GM12878 (cell line): Measurements from ENCODE around the gene UNC13A. TPM values are rescaled to one million over a fixed set of nuclear protein-coding genes. Genes with fewer than 3 reads are reported as not detected.
A peak's percentile ranks its signal among the peaks of the same experiment; 100 is the strongest.

Experiments used
- ATAC-seq: fragments of 200-7000 bp; cut with Tn5 transposase; 3 replicates; pipeline ENCODE4 v1.9.1; 2020; ENCODE audit warnings: mild to moderate bottlenecking, moderate library complexity
- BruUV-seq: library from RNA; stranded (reverse); fragments of 400-500 nt; replicated peaks from 2 replicates; lab custom pipeline; 2021; lab: Mats Ljungman, UMichigan
- CTCF ChIA-PET: fragments of 300-600 bp; sonication (Branson Sonifier 250); formaldehyde crosslinking; extraction: SDS; loops from one replicate; lab custom pipeline; 2021; ENCODE audit warnings: inconsistent platforms; lab: Yijun Ruan, JAX
- POLR2A ChIA-PET: fragments of 350-600 bp; formaldehyde crosslinking; extraction: SDS; loops from one replicate; lab custom pipeline; 2021; ENCODE audit warnings: inconsistent platforms; lab: Charles Lee
- RAD21 ChIA-PET: fragments of 300-600 bp; sonication (Branson Sonifier 250); formaldehyde crosslinking; loops from one replicate; lab custom pipeline; 2023; ENCODE audit warnings: antibody characterized with exemption; ENCODE audit not compliant: unreplicated experiment; lab: Charles Lee
- SMC1A ChIA-PET: fragments of 300-600 bp; sonication (Branson Sonifier 250); formaldehyde crosslinking; loops from one replicate; lab custom pipeline; 2023; ENCODE audit not compliant: unreplicated experiment, uncharacterized antibody; lab: Charles Lee
- DNase-seq: peaks from one replicate; pipeline ENCODE4 v3.0.0-alpha.2; 2011; ENCODE audit warnings: low read depth, low spot score
- FAIRE-seq: peaks from 3 replicates; lab custom pipeline; 2011; peaks lifted over from hg19 to GRCh38; lab: Jason Lieb, UNC
- H2AFZ ChIP-seq: 2 replicates; pipeline ENCODE4 v1.6.0; 2011; ENCODE audit warnings: low read depth, low read length, control low read depth; ENCODE audit not compliant: control insufficient read depth
- H3K27ac ChIP-seq: 2 replicates; pipeline ENCODE4 v1.5.1; 2011; ENCODE audit warnings: control low read depth; ENCODE audit not compliant: control insufficient read depth, insufficient read depth
- H3K27me3 ChIP-seq, 2 experiments: replicated peaks in 1 of 2; 2 replicates each; pipeline versions ENCODE4 v1.6.0 to v1.6.1; 2011; ENCODE audit warnings: low read length in 1 of 2; ENCODE audit not compliant: control insufficient read depth in 2 of 2, insufficient read depth in 2 of 2
- H3K36me3 ChIP-seq, 2 experiments: 2 replicates each; pipeline ENCODE4 v1.5.1; 2011; ENCODE audit warnings: low read length in 1 of 2; ENCODE audit not compliant: control insufficient read depth in 2 of 2, insufficient read depth in 2 of 2
- H3K4me1 ChIP-seq: 2 replicates; pipeline ENCODE4 v1.6.1; 2011; ENCODE audit warnings: mild to moderate bottlenecking, low read length, moderate library complexity, mixed read lengths; ENCODE audit not compliant: control insufficient read depth, insufficient read depth
- H3K4me2 ChIP-seq: 2 replicates; pipeline ENCODE4 v1.6.0; 2011; ENCODE audit warnings: control low read depth; ENCODE audit not compliant: control insufficient read depth, insufficient read depth
- H3K4me3 ChIP-seq: fragments of 200-600 bp; sonication (generic); 2 replicates; pipeline ENCODE4 v1.5.1; 2016
- H3K79me2 ChIP-seq: 2 replicates; pipeline ENCODE4 v1.6.0; 2011; ENCODE audit warnings: low read length; ENCODE audit not compliant: control insufficient read depth, insufficient read depth
- H3K9ac ChIP-seq: 2 replicates; pipeline ENCODE4 v1.8.0; 2011; ENCODE audit warnings: low read length, control low read depth, mixed read lengths; ENCODE audit not compliant: control insufficient read depth, insufficient read depth
- H3K9me3 ChIP-seq: replicated peaks from 3 replicates; pipeline ENCODE4 v1.5.1; 2011; ENCODE audit warnings: mild to moderate bottlenecking, low read length; ENCODE audit not compliant: control insufficient read depth, insufficient read depth
- H4K20me1 ChIP-seq: 2 replicates; pipeline ENCODE4 v1.6.0; 2011; ENCODE audit not compliant: control insufficient read depth, insufficient read depth
- PBX3 ChIP-seq: IDR thresholded peaks from 2 replicates; pipeline ENCODE4 v1.6.1; 2011; ENCODE audit warnings: mild to moderate bottlenecking, low read depth, low read length, moderate library complexity; ENCODE audit not compliant: insufficient replicate concordance
- RAD21 ChIP-seq: IDR thresholded peaks from 2 replicates; pipeline ENCODE4 v1.6.1; 2011; ENCODE audit warnings: mild to moderate bottlenecking, low read depth, low read length, moderate library complexity; ENCODE audit not compliant: insufficient read depth
- SMC3 ChIP-seq: IDR thresholded peaks from 2 replicates; pipeline ENCODE4 v1.6.1; 2011; ENCODE audit warnings: low read length, improper control_type of control experiment, borderline replicate concordance
- ZBED1 ChIP-seq: IDR thresholded peaks from 2 replicates; pipeline ENCODE4 v1.6.1; 2016; ENCODE audit warnings: borderline replicate concordance
- WGBS: methylation state at CpG from one replicate; pipeline ENCODE4 v1.1.6; 2016; ENCODE audit warnings: low lambda C conversion rate; ENCODE audit not compliant: insufficient replicate concordance, insufficient coverage; ENCODE audit errors: missing lambda C conversion rate; 5-methylcytosine and 5-hydroxymethylcytosine counted together
- in situ Hi-C: fragments of 300-500 bp; cut with MboI; formaldehyde crosslinking; loops from 9 replicates; pipeline ENCODE4 v1.14.3; 2018; ENCODE audit warnings: mixed read lengths
- intact Hi-C: fragments of 100-400 bp; cut with micrococcal nuclease; formaldehyde crosslinking; loops from one replicate; pipeline ENCODE4 v1.14.2; 2022; ENCODE audit not compliant: unreplicated experiment
- polyA plus RNA-seq, 11 experiments: library from polyadenylated mRNA; depleted of rRNA in 4 of 11; unstranded in 6 of 11; stranded (reverse) in 5 of 11; fragments of >200 nt; fragmentation: Nextera tagmentation in 4 of 11; fragmentation: Illumina TruSeq in 1 of 11; extraction: Ambion mirVana in 4 of 11; extraction: Trizol in 1 of 11; gene quantifications; 1 replicate in 1 of 11; 2 replicates in 10 of 11; pipeline versions ENCODE4 v1.2.1 to v1.2.3, GENCODE V29; 2011 to 2016; ENCODE audit warnings: inconsistent platforms in 2 of 11, missing spikeins in 2 of 11, low read depth in 1 of 11
- total RNA-seq, 4 experiments: library from RNA; depleted of rRNA in 3 of 4; stranded (reverse); fragments of >200 nt in 3 of 4; fragmentation: Illumina TruSeq in 1 of 4; extraction: Trizol in 1 of 4; gene quantifications; 2 replicates each; pipeline versions ENCODE4 v1.2.1 to v1.2.3, GENCODE V29; 2013 to 2021
- TF ChIP-seq, protein P1 (sequence below), 3 experiments: IDR thresholded peaks in 2 of 3; conservative IDR thresholded peaks in 1 of 3; 2 replicates each; pipeline ENCODE4 v1.5.1; 2011; ENCODE audit warnings: low read depth in 3 of 3, low read length in 3 of 3, mild to moderate bottlenecking in 3 of 3, control low read depth in 2 of 3, moderate library complexity in 2 of 3, inconsistent platforms in 1 of 3, mixed read lengths in 1 of 3; ENCODE audit not compliant: control insufficient read depth in 2 of 3, insufficient read depth in 1 of 3; ENCODE audit errors: extremely low read depth in 1 of 3

UNC13A gene
- total and polyA plus RNA-seq, 10 of the 15 experiments (the other 5 are each of a cell fraction or from before 2014, with no cell fraction given): under 0.01 to 0.23 (median 0.13) TPM; not detected in 1

- 91% methylated on average over 21 of the region's 21 CpGs for WGBS
- H3K4me3 ChIP-seq: no peak overlapping the region
- H3K9me3 ChIP-seq: no peaks in the 10 kb centered on the region
- TF ChIP-seq RAD21 (peak; percentile 64), SMC3 (peak; percentile 35; the same call in 1 of the 2 replicates), ZBED1 (no peak), PBX3 (no peak)
- TF ChIP-seq, protein P1, sequence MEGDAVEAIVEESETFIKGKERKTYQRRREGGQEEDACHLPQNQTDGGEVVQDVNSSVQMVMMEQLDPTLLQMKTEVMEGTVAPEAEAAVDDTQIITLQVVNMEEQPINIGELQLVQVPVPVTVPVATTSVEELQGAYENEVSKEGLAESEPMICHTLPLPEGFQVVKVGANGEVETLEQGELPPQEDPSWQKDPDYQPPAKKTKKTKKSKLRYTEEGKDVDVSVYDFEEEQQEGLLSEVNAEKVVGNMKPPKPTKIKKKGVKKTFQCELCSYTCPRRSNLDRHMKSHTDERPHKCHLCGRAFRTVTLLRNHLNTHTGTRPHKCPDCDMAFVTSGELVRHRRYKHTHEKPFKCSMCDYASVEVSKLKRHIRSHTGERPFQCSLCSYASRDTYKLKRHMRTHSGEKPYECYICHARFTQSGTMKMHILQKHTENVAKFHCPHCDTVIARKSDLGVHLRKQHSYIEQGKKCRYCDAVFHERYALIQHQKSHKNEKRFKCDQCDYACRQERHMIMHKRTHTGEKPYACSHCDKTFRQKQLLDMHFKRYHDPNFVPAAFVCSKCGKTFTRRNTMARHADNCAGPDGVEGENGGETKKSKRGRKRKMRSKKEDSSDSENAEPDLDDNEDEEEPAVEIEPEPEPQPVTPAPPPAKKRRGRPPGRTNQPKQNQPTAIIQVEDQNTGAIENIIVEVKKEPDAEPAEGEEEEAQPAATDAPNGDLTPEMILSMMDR (IDR thresholded peaks at IDR 0.05 in 2 of 3, conservative IDR thresholded peaks at IDR 0.05 in 1 of 3; ENCODE audit: control insufficient read depth in 2 of 3, extremely low read depth in 1 of 3, insufficient read depth in 1 of 3, low read depth in 3 of 3, low read length in 3 of 3): peak; percentile 32 to 59 (median 46); a peak in 5 of 6 replicates
- no TSS peak for BruUV-seq
- intact Hi-C loops (no loop called here), in situ Hi-C loops (no loop called here)
- no peak overlapping the region for H2AFZ ChIP-seq
- ATAC-seq (peak; percentile 30; the same call in 1 of the 3 replicates), DNase-seq (no peak), FAIRE-seq (no peak)
- no peak overlapping the region for H3K4me2 ChIP-seq
- peaks cover 16% of the 10 kb centered on the region for H3K4me1 ChIP-seq
- H3K27ac ChIP-seq: no peak overlapping the region
- H3K27me3 ChIP-seq: no peaks in the 10 kb centered on the region
- POLR2A ChIA-PET: interaction anchor here (1.5 kb wide), 1 partner anchor 13 kb away, joined by 4 read pairs; no protein-coding TSS in a partner anchor
- RAD21 ChIA-PET: interaction anchor here (0.6 to 1.6 kb wide), 5 partner anchors 15 to 49 kb away, joined by 3 to 9 read pairs (median 3); no protein-coding TSS in a partner anchor
- CTCF ChIA-PET: interaction anchor here (0.8 to 1.0 kb wide), 3 partner anchors 29 to 51 kb away, joined by 3 to 10 read pairs (median 3); no protein-coding TSS in a partner anchor
- SMC1A ChIA-PET: interaction anchor here (1.2 kb wide), 1 partner anchor 29 kb away, joined by 3 read pairs; no protein-coding TSS in a partner anchor
- H4K20me1 ChIP-seq: 0 out of 2 replicates have a peak, but pooled peaks cover 2% of the 10 kb centered on the region
- no peak overlapping the region for H3K9ac ChIP-seq
- H3K36me3 ChIP-seq: peaks cover 15 to 32% of the 10 kb centered on the region in 2 experiments; a peak in 3 of 4 replicates
- peaks cover 12% of the 10 kb centered on the region for H3K79me2 ChIP-seq
These were observed 37.4 kb upstream of the UNC13A start for GRCh38 chr19:17725422-17726078.
